Activated T-cell treated with anti-CD3 and anti-CD28 coated beads, Interleukin-2, amount 50 U/mL, for 48 hours (primary cell): ENCODE results near the gene SUSD5.

Experiments used
- DNase-seq, 2 experiments: peaks; one replicate each; pipeline ENCODE4 v3.0.0-alpha.2; 2020

Gene SUSD5

DNA sequence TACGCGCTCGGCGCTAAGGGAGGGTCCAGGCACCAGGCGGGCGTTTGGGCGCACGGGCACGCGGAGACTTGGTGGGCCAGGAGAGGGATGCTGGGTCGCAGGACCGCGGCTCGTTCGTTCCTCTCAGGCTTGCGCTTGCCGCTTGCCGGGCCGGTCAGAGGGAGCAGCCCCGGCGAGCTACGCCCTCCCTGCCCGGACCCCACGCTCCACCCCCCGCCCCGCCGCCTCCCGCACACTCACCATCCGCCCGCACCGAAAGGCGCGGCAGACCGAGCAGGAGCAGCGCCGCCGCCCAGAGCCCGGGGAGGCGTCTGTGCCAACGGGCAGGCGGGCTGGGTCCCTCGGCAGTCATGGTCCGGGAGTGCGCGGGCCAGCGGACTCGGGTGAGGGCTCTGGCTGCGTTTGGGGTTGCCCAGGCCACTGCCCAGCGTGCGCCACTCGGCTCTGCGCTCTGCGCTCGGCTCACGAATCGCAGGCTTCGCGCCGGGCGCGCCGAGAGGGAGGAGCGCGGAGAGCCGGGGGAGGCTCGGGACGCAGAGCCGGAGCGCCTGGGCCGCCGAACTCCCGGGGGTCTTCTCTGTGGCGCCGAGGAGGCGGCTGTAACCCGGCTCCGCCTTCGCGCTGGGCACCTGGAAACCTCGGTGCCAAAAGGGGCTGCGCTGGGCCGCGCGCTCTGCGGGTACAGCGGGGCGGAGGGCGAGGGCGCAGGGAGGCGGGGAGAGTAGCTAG is at the start of gene SUSD5:
TSS of gene SUSD5 (minus strand) at position 365 of the 729 bp plus-strand sequence. CDS start at position 352, 13 bp downstream.
- peak; percentile 18 to 21 for DNase-seq

GRCh38 chr3:33260104-33260503 is 41.5 kb upstream of the SUSD5 start:
- no peak for DNase-seq

DNA sequence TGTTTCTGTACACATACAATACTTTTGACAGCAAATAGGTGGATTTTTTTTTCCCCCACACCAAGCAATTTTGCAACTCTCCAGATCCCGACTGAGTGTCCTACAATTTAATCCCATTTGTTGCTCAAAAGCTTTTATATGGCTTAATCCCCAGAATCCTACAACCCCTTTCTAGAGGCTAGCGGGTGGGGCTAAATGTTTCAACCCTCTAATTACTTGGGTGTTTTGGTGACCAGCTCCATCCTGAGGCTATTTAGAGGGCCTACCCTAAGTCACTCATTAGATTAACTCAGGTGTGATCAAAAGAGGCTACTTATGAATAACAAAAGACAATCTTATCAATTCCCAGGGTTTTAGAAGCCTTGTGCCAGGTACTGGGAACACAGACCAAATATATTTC is 37.6 kb upstream of the SUSD5 start:
- no peak for DNase-seq

DNA sequence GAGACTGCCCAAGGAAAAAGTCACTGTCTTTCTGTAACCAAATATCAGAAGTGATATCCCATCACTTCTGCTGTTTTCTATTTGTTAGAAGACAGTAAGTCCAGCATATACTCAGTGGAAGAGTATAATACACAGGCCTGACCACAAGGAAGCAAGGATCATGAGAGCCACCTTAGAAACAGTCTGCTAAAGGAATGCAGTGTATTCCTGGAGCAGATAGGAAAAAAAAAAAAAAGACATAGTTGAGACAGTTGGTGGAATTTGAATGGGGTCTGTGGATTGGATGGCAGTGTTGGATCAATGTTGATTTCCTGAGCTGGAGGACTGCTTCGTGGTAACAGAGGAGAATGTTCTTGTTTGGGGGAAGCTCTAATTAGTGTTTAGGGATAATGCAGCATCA is 32.1 kb upstream of the SUSD5 start:
- DNase-seq: no peak

GRCh38 chr3:33246786-33247185 is 28.2 kb upstream of the SUSD5 start:
- DNase-seq: no peak

- no peak for DNase-seq
These were observed 21.7 kb upstream of the SUSD5 start for GRCh38 chr3:33240261-33240660.

- no peak for DNase-seq
These were observed 20.3 kb upstream of the SUSD5 start for GRCh38 chr3:33238923-33239322.

DNA sequence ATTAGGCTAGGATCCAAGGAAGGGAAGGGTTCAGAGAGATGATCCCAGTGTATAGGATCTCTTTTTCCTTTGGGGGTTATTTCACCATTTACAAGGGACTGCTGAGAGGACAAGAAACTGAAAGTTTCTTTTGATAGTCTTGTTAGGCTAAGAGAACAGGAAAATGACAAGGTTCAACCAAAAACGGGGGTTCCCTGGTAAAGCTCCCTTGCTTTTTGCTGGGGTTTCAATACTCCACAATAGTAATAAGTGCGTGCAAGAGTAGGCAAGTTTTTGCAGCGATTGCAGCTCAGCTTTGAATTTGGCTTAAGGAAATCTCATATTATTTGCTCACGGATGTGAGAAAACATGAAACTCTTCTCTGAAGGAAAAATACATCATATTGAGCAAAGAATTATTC is 18.8 kb upstream of the SUSD5 start:
- DNase-seq: no peak

- no peak for DNase-seq
These were observed 17.4 kb upstream of the SUSD5 start for GRCh38 chr3:33236005-33236404.

DNA sequence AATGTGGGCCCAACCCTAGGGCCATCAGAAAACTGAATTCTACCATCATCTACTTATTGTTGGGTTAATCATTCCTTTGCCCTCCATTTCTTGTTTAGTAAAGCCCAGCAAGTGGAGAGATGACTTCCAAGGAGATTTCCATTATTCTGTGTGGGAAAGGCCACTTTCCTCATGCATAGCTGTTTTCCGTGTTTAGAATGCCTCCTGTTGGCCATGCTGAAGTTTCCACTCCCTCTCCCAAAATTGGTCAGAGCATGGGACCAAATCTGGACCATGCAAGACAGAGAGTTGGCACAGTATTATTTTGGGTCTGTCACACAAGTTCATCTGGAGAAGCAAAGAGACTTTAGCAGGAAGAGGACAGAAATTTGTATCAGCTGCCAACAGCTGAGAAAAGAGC is 15.3 kb upstream of the SUSD5 start:
- no peak for DNase-seq

DNA sequence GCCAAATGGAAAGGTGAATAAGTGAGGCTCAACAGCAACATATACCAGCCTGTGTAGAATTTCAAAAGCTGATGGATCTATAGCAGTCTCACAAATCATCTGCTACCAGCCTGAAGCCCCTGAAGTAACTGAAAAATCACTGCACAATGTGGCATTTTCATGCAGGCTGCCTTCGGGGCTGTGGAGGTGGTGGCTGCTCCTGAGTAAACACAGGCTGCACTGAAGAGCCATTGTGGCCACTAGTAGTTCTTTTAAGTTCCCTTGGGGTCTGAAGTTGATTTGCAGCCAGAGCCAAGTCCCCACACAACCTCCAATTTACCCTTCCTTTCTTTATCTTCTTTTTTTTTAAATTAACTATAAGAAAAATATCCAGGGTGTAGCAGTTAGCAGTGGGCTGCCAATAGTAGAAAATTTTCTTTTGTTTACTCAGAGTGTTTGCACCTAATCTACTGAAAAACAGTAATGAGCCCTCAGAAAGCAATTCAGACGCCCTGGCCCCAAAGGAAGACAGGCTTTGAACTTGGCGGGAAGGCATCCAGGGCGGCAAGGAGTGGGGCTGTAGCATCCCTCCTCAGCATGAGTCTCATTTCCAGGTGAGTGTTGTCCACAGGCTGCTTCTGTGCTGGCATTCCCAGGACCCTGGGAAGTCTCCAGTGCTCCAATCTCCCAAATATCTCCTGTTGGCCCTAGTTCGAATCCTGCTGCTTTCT is 13.3 kb upstream of the SUSD5 start:
- no peak for DNase-seq

- DNase-seq: no peak
These were observed 11.3 kb upstream of the SUSD5 start for GRCh38 chr3:33229947-33230346.

DNA sequence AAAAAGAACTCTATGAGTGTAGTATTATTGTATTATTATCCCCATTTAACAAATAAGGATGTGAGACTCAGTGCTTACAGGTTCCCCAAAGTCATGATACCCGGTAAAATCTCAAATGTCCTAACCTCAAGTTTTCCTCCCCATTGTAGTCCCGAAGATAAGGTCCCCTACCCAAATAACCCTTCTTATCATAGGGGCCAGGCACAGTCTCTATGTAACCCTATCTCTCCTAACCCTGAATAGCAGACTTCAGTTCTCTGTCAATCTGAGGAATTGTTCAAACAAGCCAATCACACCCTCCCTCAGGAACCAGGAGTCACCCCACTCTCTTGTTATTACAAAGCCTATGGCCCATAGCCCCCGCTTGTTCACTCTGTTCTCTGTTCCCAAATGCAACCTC is 10.5 kb upstream of the SUSD5 start:
- DNase-seq: no peak

DNA sequence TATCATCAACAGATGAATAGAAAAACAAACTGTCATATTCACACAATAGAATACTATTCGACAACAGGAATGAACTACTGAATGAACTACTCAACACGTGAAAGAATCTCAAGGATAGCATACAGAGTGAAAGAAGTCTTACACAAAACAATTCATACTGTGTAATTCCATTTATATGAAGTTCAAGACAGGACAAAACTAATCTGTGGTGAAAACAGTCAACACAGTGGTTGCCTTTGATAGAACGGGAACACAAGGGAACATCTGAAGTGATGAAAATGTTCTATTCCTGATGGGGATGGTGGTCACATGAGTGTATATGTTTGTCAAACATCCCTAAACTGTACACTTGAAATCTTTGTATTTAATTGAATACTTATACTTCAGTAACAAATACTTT is 2.6 kb upstream of the SUSD5 start:
- DNase-seq: no peak

GRCh38 chr3:33219175-33219487 is 521 bp upstream of the SUSD5 start:
- DNase-seq: no peak

GRCh38 chr3:33217866-33218445 is 654 bp downstream of the SUSD5 start:
- DNase-seq: peak in 1 of 2 experiments; percentile 20

DNA sequence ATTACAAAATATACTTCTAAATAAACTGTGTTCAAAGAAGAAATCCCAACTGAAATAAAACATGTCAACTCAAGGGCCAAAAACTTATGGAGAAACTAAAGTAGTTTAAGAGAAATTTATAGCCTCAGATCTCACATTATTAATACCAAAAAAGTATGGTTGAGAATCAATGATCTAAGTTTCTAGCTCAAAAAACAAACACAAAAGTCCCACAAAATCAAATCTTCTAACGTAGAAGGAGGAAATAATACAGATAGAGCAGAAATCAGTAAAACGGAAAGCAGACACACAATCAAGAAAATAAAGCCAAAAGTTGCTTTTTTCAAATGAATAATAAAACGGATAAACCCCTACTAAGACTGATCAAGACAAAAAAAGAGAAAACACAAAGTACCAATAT is 2.9 kb downstream of the SUSD5 start:
- DNase-seq: no peak

GRCh38 chr3:33212406-33212805 is 6.2 kb downstream of the SUSD5 start:
- no peak for DNase-seq

GRCh38 chr3:33211444-33211843 is 7.2 kb downstream of the SUSD5 start:
- DNase-seq: no peak

DNA sequence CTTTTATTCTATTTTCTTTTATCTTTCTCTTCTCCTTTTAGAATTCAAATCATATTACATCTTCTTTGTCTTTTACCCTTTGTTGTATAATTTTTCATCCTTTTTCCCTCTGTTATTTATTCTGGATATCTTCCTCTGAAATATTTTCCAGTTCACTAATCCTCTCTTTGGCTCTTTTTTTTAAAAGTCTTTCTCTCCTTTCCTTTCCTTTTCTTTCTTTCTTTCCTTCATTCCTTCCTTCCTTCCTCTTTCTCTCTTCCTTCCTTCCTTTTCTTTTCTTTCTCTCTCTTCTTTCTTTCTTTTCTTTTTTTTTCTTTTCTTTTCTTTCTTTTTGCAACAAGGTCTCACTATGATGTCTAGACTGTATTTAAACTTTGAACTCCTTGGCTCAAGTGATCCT is 9.3 kb downstream of the SUSD5 start:
- DNase-seq: no peak

DNA sequence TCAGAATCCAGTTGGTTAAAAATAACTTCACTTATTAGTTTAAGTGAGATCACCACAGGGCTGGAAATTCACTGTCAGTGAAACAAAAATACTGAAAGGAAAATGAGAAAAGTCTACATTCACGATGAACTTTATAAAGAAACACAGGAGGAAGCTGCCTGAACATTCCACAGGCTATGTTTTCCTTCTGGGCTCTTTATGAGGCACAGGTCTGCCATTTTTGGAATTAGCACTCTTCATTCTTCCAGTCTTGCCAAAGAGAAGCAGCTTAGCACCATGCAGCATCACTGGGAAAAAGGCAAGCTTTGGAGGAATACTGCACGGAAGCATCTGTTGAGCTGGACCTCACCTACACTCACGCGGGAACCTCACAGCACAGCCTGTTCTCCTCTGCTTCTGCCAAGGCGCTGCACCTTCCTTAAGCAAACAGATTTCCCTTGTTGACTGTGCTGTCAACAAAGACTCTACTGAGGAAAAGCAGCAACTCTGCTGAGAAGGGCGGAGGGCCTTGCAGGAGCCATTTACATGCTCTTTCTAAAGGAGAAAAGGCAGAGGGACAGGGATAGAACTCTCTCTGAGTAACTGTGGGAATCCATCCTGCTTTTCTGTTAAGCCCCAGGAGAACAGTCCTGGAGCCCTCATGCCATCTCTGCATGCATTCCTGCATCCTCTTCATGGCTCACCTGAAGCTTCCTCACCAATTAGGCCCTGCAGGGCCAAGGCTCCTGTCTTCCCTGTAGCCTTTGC is 15.7 kb downstream of the SUSD5 start:
- no peak for DNase-seq

DNA sequence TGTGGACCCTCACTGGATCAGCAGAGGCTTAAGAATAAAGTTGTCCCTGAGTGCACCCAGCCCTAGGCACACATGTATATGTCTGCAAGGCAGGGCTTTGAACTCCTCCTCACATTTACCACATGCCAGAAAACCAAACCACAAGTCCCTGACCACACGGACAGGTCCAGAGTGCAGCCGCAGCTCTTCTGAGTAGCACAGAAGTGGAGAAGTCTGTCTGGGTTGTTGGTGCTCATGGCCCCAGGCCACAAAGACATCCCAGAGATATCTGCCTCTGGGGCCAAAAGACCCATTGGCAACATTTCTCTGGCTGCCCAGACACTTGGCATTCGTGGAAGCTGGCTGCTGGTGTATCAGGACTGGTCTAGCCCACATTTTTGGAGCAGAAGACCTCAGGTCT is 17.4 kb downstream of the SUSD5 start:
- DNase-seq: no peak

- no peak for DNase-seq
These were observed 22.1 kb downstream of the SUSD5 start for GRCh38 chr3:33196538-33196937.

DNA sequence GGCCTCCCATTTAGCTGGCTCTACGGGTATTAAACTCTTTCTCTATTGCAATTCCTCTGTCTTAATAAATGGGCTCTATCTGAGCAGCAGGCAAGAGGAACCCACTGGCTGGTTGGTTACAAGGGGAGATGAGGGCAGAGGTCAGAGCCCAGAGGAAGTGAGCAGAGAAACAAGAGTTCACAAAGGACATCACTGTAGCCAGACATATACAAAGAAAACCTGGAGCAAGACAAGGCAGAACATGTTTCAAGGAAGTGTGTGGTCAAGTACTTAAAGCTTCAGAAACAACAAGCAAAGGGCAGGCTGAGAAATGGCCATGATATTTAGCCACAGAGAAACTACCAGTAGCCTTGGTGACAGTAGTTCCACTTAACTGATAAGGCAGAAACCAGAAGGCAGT is 24.3 kb downstream of the SUSD5 start:
- no peak for DNase-seq
